AG04450 (cell line): ENCODE results near the gene U2AF1L4. TPM values are rescaled to one million over a fixed set of nuclear protein-coding genes. Genes with fewer than 3 reads are reported as not detected.

Source experiments
- CTCF ChIA-PET: fragments of 300-600, 350-600 bp; formaldehyde crosslinking; extraction: SDS; loops from one replicate; lab custom pipeline; 2022; ENCODE audit warnings: antibody characterized with exemption, inconsistent platforms; lab: Charles Lee
- POLR2A ChIA-PET: fragments of 350-600 bp; formaldehyde crosslinking; extraction: SDS; loops from one replicate; lab custom pipeline; 2021; ENCODE audit warnings: antibody characterized with exemption, inconsistent platforms; lab: Yijun Ruan, JAX
- DNase-seq: peaks from one replicate; pipeline ENCODE4 v3.0.0-alpha.2; 2011; ENCODE audit warnings: low read depth, low spot score
- H3K27ac ChIP-seq: one replicate; pipeline ENCODE4 v1.5.1; 2012; ENCODE audit warnings: low read depth, low read length, control low read depth
- H3K27me3 ChIP-seq: one replicate; pipeline ENCODE4 v1.6.0; 2012; ENCODE audit warnings: low read length; ENCODE audit not compliant: control insufficient read depth, insufficient read depth
- H3K4me3 ChIP-seq: 2 replicates; pipeline ENCODE4 v1.5.1; 2011; ENCODE audit warnings: mild to moderate bottlenecking, low read depth, low read length, control low read depth
- H3K9me3 ChIP-seq: 2 replicates; pipeline ENCODE4 v1.5.1; 2012; ENCODE audit warnings: low read length; ENCODE audit not compliant: control insufficient read depth, insufficient read depth
- CTCF ChIP-seq: IDR thresholded peaks from 2 replicates; pipeline ENCODE4 v1.5.1; 2011; ENCODE audit warnings: low read depth, low read length, control low read depth, inconsistent platforms
- polyA plus RNA-seq: library from polyadenylated mRNA; depleted of rRNA; stranded (reverse); fragments of >200 nt; gene quantifications from 2 replicates; pipeline ENCODE4 v1.2.3, GENCODE V29; 2011

The U2AF1L4 gene
- polyA plus RNA-seq, 1 experiment = 10.2 TPM

GRCh38 chr19:35744430-35745327 lies 539 bp downstream of the U2AF1L4 start:
- Histone ChIP-seq H3K27me3 (no peaks in the 10 kb centered on the region), H3K27ac (peak overlapping the region; percentile 99), H3K4me3 (peak overlapping the region; percentile 87), H3K9me3 (no peaks in the 10 kb centered on the region; the same call in 1 of the 2 replicates)
- TF ChIP-seq CTCF = peak; percentile 59
- DNase-seq = peak; percentile 90
- CTCF ChIA-PET = interaction anchor here (0.6 to 1.4 kb wide), 7 partner anchors 9 to 84 kb away, joined by 3 to 7 read pairs (median 4); no protein-coding TSS in a partner anchor
- POLR2A ChIA-PET = interaction anchor here (0.6 to 1.3 kb wide), 3 partner anchors 12 to 75 kb away, joined by 3 to 10 read pairs (median 7); partner anchors contain the start of genes HSPB6 and PROSER3

GRCh38 chr19:35743640-35744429 lies 1.4 kb downstream of the U2AF1L4 start:
- ChIA-PET POLR2A (interaction anchor here (0.7 kb wide), 1 partner anchor 13 kb away, joined by 7 read pairs; the partner anchor contains the start of gene HSPB6), CTCF (interaction anchor here (0.6 to 1.4 kb wide), 4 partner anchors 21 to 85 kb away, joined by 3 to 8 read pairs (median 6); no protein-coding TSS in a partner anchor)
- TF ChIP-seq CTCF = no peak
- H3K27me3 ChIP-seq = no peaks in the 10 kb centered on the region
- H3K4me3 ChIP-seq = peak overlapping the region; percentile 87; the same call in 1 of the 2 replicates
- DNase-seq = no peak
- no peaks in the 10 kb centered on the region; the same call in 1 of the 2 replicates for H3K9me3 ChIP-seq
- H3K27ac ChIP-seq = no peak overlapping the region

- H3K27me3 ChIP-seq = no peaks in the 10 kb centered on the region
- CTCF ChIA-PET = no interaction called here
- H3K4me3 ChIP-seq = no peak within 1 kb of the TSS
- TF ChIP-seq CTCF = no peak
- H3K9me3 ChIP-seq = no peaks in the 10 kb centered on the region; the same call in 1 of the 2 replicates
- no peak for DNase-seq
- POLR2A ChIA-PET = no interaction called here
- no peak within 1 kb of the TSS for H3K27ac ChIP-seq
Measured at GRCh38 chr19:35742121-35742724, 3.0 kb downstream of the U2AF1L4 start, which contains the start of gene IGFLR1. Gene IGFLR1, minus strand, starts transcription at chr19:35742452. Its CDS starts 1,272 bp downstream, at chr19:35741180.

- TF ChIP-seq CTCF = no peak; the same call in 1 of the 2 replicates
- CTCF ChIA-PET = interaction anchor here (0.9 to 1.0 kb wide), 2 partner anchors 79 to 190 kb away, joined by 4 read pairs; no protein-coding TSS in a partner anchor
- POLR2A ChIA-PET = interaction anchor here (0.7 to 1.9 kb wide), 6 partner anchors 9 to 93 kb away, joined by 3 to 16 read pairs (median 6); partner anchors contain the start of genes COX6B1 and HSPB6
- no peak for DNase-seq
- Histone ChIP-seq H3K9me3 (no peaks in the 10 kb centered on the region; the same call in 1 of the 2 replicates), H3K27ac (peak overlapping the region; percentile 65), H3K27me3 (no peaks in the 10 kb centered on the region), H3K4me3 (peak overlapping the region; percentile 69)
Measured at GRCh38 chr19:35741203-35741515, 4.1 kb downstream of the U2AF1L4 start.
